Cardiac fibroblast (primary cell): ENCODE measurements around the gene DIDO1.

Experiments used
- DNase-seq, 2 donors: peaks; one replicate each; pipeline versions ENCODE4 v3.0.0 to v3.0.0-alpha.2; 2010; ENCODE audit warnings: low read depth in 2 of 2
- H3K4me3 ChIP-seq, 2 donors: replicated peaks in 1 of 2; 1 replicate in 1 of 2; 2 replicates in 1 of 2; pipeline ENCODE4 v1.5.1; 2011; ENCODE audit warnings: low read depth in 2 of 2, low read length in 2 of 2, mild to moderate bottlenecking in 2 of 2, moderate library complexity in 1 of 2
- CTCF ChIP-seq: IDR thresholded peaks from one replicate; pipeline ENCODE4 v1.5.1; 2011; ENCODE audit warnings: low read depth, mild to moderate bottlenecking, low read length, inconsistent platforms

DIDO1 gene

GRCh38 chr20:62947532-62948300 is 21.4 kb upstream of the DIDO1 start:
- no peak for TF ChIP-seq CTCF
- H3K4me3 ChIP-seq: no peak overlapping the region
- no peak for DNase-seq

GRCh38 chr20:62946918-62947317 is 20.6 kb upstream of the DIDO1 start:
- peak in 1 of 2 donors; percentile 83 for DNase-seq
- no peak overlapping the region for H3K4me3 ChIP-seq
- TF ChIP-seq CTCF: no peak

GRCh38 chr20:62945771-62946339 is 19.6 kb upstream of the DIDO1 start:
- no peak for DNase-seq
- H3K4me3 ChIP-seq: no peak overlapping the region
- no peak for TF ChIP-seq CTCF

GRCh38 chr20:62944746-62945145 is 18.4 kb upstream of the DIDO1 start:
- no peak for DNase-seq
- no peak overlapping the region for H3K4me3 ChIP-seq
- no peak for TF ChIP-seq CTCF

- H3K4me3 ChIP-seq: no peak overlapping the region
- TF ChIP-seq CTCF: no peak
- no peak for DNase-seq
Observed at GRCh38 chr20:62944184-62944583, 17.9 kb upstream of the DIDO1 start.

- no peak for DNase-seq
- H3K4me3 ChIP-seq: no peak overlapping the region
- no peak for TF ChIP-seq CTCF
Observed at GRCh38 chr20:62943396-62943795, 17.1 kb upstream of the DIDO1 start.
